Peyer's patch (tissue), 4 donors: ENCODE data around the gene MARCHF10.

Experiments
- POLR2A ChIP-seq, 2 donors: fragments of 450-650 bp; IDR thresholded peaks; one replicate each; pipeline ENCODE4 v1.5.1; 2017; ENCODE audit warnings: antibody characterized with exemption in 2 of 2, mild to moderate bottlenecking in 2 of 2, moderate library complexity in 2 of 2
- TF ChIP-seq, protein P1 (sequence below), 6 experiments: fragments of 450-650 bp in 4 of 6; fragments of 200-600 bp in 2 of 6; sonication (generic) in 1 of 6; IDR thresholded peaks; one replicate each; pipeline ENCODE4 v1.5.1; 2017 to 2019; ENCODE audit warnings: antibody characterized with exemption in 6 of 6, mild to moderate bottlenecking in 3 of 6, moderate library complexity in 1 of 6

DNA sequence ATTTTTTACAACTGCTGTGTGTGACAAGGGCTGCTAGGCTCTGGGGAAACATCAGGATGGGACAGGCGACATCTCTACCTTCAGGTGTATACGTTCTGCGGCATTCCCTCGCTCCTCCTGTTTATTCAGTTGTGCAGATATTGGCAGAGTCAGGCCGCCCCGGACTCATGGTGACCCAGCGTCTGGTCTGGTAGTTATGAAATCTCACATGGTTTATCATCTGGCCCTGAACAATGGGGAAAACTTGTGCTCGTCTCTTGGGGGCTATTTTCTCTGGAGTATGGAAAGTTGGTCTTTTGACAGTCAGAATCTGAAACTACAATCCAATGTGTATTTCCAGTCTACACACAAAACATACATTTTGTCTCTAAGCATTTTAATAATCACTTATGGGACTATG is 3.3 kb downstream of the MARCHF10 start:
- TF ChIP-seq, protein P1, sequence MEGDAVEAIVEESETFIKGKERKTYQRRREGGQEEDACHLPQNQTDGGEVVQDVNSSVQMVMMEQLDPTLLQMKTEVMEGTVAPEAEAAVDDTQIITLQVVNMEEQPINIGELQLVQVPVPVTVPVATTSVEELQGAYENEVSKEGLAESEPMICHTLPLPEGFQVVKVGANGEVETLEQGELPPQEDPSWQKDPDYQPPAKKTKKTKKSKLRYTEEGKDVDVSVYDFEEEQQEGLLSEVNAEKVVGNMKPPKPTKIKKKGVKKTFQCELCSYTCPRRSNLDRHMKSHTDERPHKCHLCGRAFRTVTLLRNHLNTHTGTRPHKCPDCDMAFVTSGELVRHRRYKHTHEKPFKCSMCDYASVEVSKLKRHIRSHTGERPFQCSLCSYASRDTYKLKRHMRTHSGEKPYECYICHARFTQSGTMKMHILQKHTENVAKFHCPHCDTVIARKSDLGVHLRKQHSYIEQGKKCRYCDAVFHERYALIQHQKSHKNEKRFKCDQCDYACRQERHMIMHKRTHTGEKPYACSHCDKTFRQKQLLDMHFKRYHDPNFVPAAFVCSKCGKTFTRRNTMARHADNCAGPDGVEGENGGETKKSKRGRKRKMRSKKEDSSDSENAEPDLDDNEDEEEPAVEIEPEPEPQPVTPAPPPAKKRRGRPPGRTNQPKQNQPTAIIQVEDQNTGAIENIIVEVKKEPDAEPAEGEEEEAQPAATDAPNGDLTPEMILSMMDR (IDR thresholded peaks at IDR 0.05): no peak
- no peak for TF ChIP-seq POLR2A (IDR thresholded peaks at IDR 0.05)
